GM11168 (cell line): ENCODE results near the gene SUPT4H1.

Experiments used
- in situ Hi-C: fragments of 300-500 bp; cut with MboI; formaldehyde crosslinking; loops from one replicate; pipeline ENCODE4 v1.12.0; 2022; ENCODE audit warnings: low sequenced_read_pairs; ENCODE audit not compliant: unreplicated experiment

SUPT4H1 gene

GRCh38 chr17:58381124-58382035 is 29.4 kb upstream of the SUPT4H1 start:
- in situ Hi-C loops, result no loop called here

GRCh38 chr17:58380207-58381123 is 28.5 kb upstream of the SUPT4H1 start:
- in situ Hi-C loops, result no loop called here

GRCh38 chr17:58379511-58379824 is 27.5 kb upstream of the SUPT4H1 start:
- in situ Hi-C loops, result no loop called here

GRCh38 chr17:58378733-58379510 is 26.9 kb upstream of the SUPT4H1 start:
- in situ Hi-C loops, result no loop called here

GRCh38 chr17:58377661-58378060 is 25.7 kb upstream of the SUPT4H1 start:
- in situ Hi-C loops, result no loop called here

GRCh38 chr17:58377093-58377601 is 25.1 kb upstream of the SUPT4H1 start:
- in situ Hi-C loops, result no loop called here

- in situ Hi-C loops, result no loop called here
Observed at GRCh38 chr17:58376472-58377000, 24.5 kb upstream of the SUPT4H1 start.

- in situ Hi-C loops, result no loop called here
Observed at GRCh38 chr17:58375811-58376210, 23.8 kb upstream of the SUPT4H1 start.

GRCh38 chr17:58375256-58375655 is 23.3 kb upstream of the SUPT4H1 start:
- in situ Hi-C loops, result no loop called here

- in situ Hi-C loops, result no loop called here
Observed at GRCh38 chr17:58373923-58374322, 21.9 kb upstream of the SUPT4H1 start.

- in situ Hi-C loops, result no loop called here
Observed at GRCh38 chr17:58373003-58373402, 21.0 kb upstream of the SUPT4H1 start.

GRCh38 chr17:58371300-58371950 is 19.4 kb upstream of the SUPT4H1 start:
- in situ Hi-C loops, result no loop called here

GRCh38 chr17:58370716-58371115 is 18.7 kb upstream of the SUPT4H1 start:
- in situ Hi-C loops, result no loop called here

GRCh38 chr17:58370309-58370708 is 18.3 kb upstream of the SUPT4H1 start:
- in situ Hi-C loops, result no loop called here

GRCh38 chr17:58369214-58370031 is 17.4 kb upstream of the SUPT4H1 start:
- in situ Hi-C loops, result no loop called here

- in situ Hi-C loops, result no loop called here
Observed at GRCh38 chr17:58368860-58369213, 16.8 kb upstream of the SUPT4H1 start.

- in situ Hi-C loops, result no loop called here
Observed at GRCh38 chr17:58367461-58367860, 15.5 kb upstream of the SUPT4H1 start.

- in situ Hi-C loops, result no loop called here
Observed at GRCh38 chr17:58365980-58366595, 14.1 kb upstream of the SUPT4H1 start.
